ENCODE measurements around the gene HNRNPL.

- TF ChIP-seq POLR2AphosphoS5 (IDR thresholded peaks at IDR 0.05; ENCODE audit: low read depth, low read length) (no peak), CTCF (IDR thresholded peaks at IDR 0.05) (no peak), REST (IDR thresholded peaks at IDR 0.05; ENCODE audit: insufficient read depth in 1 of 2, low read depth in 2 of 2, low read length in 1 of 2) (no peak), SIN3A (IDR thresholded peaks at IDR 0.05; ENCODE audit: borderline replicate concordance, insufficient read depth, low read depth, low read length) (no peak)
Measured at GRCh38 chr19:38852231-38853044, 2.7 kb upstream of the HNRNPL start.

All from Panc1 (cell line).